T follicular helper cell (primary cell): ENCODE results near the gene TRIM14.
"Not testable (repeated sequence)": the region's sequence is repeated elsewhere in the genome, so short reads cannot be mapped to it uniquely, and the experiment has no call there.

ENCODE experiments used
- DNase-seq: peaks from one replicate; pipeline ENCODE4 v3.0.0-alpha.2; 2020; ENCODE audit warnings: low read depth

The TRIM14 gene

GRCh38 chr9:98142182-98142907 lies 23.3 kb upstream of the TRIM14 start:
- DNase-seq, result no peak

GRCh38 chr9:98140503-98140902 lies 21.5 kb upstream of the TRIM14 start:
- no peak for DNase-seq

- DNase-seq, result no peak
These were observed 17.5 kb upstream of the TRIM14 start for GRCh38 chr9:98136489-98136888.

- no peak for DNase-seq
These were observed 16.9 kb upstream of the TRIM14 start for GRCh38 chr9:98135938-98136337.

- no peak for DNase-seq
These were observed 16.5 kb upstream of the TRIM14 start for GRCh38 chr9:98135558-98135934.

- DNase-seq, result no peak
These were observed 15.9 kb upstream of the TRIM14 start for GRCh38 chr9:98134702-98135557.

- no peak for DNase-seq
These were observed 14.0 kb upstream of the TRIM14 start for GRCh38 chr9:98132806-98133631.

GRCh38 chr9:98132158-98132557 lies 13.1 kb upstream of the TRIM14 start:
- no peak for DNase-seq

- DNase-seq, result no peak
These were observed 11.7 kb upstream of the TRIM14 start for GRCh38 chr9:98130576-98131228.

- not testable (repeated sequence) for DNase-seq
These were observed 11.0 kb upstream of the TRIM14 start for GRCh38 chr9:98130060-98130459.

GRCh38 chr9:98129451-98129881 lies 10.4 kb upstream of the TRIM14 start:
- DNase-seq, result no peak

GRCh38 chr9:98128316-98128715 lies 9.3 kb upstream of the TRIM14 start:
- no peak for DNase-seq

GRCh38 chr9:98127226-98127625 lies 8.2 kb upstream of the TRIM14 start:
- DNase-seq, result no peak

- DNase-seq, result no peak
These were observed 5.8 kb upstream of the TRIM14 start for GRCh38 chr9:98124637-98125426.

- DNase-seq, result not testable (repeated sequence)
These were observed 5.1 kb upstream of the TRIM14 start for GRCh38 chr9:98124091-98124490.

GRCh38 chr9:98121058-98121457 lies 2.0 kb upstream of the TRIM14 start:
- DNase-seq, result no peak

GRCh38 chr9:98120476-98120875 lies 1.5 kb upstream of the TRIM14 start:
- no peak for DNase-seq

- peak; percentile 26 for DNase-seq
These were observed 910 bp downstream of the TRIM14 start for GRCh38 chr9:98117984-98118639.

GRCh38 chr9:98117097-98117496 lies 1.9 kb downstream of the TRIM14 start:
- not testable (repeated sequence) for DNase-seq

- DNase-seq, result no peak
These were observed 10.0 kb downstream of the TRIM14 start for GRCh38 chr9:98109052-98109451.
